ENCODE measurements around the gene ASCC2.
"Not testable (repeated sequence)": the region's sequence is repeated elsewhere in the genome, so short reads cannot be mapped to it uniquely, and the experiment has no call there.

ASCC2 gene

DNA sequence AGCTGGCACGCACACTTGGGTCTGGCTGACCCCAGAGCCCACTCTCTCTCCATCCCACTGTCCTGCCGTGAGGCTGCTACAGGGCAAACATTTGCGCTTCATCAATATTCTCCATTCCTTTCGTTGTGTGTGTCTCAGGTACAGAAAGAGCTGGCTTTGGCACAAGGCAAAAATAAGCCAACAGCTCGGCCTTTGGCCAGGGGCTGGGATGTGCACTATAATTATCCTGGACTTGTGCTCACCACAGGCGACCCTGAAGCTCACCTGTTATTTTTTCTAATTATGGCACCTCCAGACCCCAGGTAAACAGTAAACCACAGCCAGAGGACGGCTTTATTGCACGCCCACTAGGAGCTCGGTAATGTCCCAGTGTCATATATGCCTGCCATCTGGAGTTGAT is 82.2 kb downstream of the ASCC2 start:
- DNase-seq (ENCODE audit: low read depth), result no peak

GRCh38 chr22:29754658-29755395 is 83.2 kb downstream of the ASCC2 start:
- not testable (repeated sequence) for DNase-seq (ENCODE audit: low read depth)

GRCh38 chr22:29753808-29754657 is 84.0 kb downstream of the ASCC2 start:
- no peak for DNase-seq (ENCODE audit: low read depth)

GRCh38 chr22:29751669-29752068 is 86.4 kb downstream of the ASCC2 start:
- no peak for DNase-seq (ENCODE audit: low read depth)

GRCh38 chr22:29750559-29751538 is 87.2 kb downstream of the ASCC2 start:
- no peak for DNase-seq (ENCODE audit: low read depth)

- no peak for DNase-seq (ENCODE audit: low read depth)
These were observed 88.0 kb downstream of the ASCC2 start for GRCh38 chr22:29750029-29750428.

DNA sequence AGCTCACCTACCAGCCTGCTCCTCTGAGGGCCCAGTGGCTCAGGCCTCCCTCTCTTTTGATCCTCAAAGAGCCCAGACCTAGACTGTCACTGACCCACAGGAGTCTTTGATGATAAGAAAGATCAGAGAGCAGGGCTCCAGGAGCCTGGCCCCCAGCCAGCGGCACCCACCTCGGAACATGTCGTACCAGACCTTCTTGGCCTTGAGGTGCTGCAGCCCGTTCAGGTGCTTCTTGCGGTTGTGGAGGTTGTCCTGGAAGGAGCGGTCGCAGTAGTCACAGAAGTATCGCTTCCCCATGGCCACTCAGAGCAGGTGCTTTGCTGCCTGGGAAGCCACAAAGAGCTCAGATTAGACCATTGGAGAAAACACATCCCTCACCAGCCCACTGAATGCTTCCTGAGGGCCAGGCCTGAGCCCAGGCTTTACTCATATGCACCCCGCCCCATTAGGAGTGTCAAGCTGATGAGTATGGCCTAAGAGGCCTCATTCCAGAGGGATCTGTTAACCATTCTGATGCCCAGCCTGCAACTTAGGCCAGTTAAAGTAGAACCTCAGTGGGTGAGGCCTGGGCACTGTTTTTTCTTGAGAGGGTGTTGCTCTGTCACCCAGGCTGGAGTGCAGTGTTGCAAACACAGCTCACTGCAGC is 89.7 kb downstream of the ASCC2 start:
- no peak for DNase-seq (ENCODE audit: low read depth)

DNA sequence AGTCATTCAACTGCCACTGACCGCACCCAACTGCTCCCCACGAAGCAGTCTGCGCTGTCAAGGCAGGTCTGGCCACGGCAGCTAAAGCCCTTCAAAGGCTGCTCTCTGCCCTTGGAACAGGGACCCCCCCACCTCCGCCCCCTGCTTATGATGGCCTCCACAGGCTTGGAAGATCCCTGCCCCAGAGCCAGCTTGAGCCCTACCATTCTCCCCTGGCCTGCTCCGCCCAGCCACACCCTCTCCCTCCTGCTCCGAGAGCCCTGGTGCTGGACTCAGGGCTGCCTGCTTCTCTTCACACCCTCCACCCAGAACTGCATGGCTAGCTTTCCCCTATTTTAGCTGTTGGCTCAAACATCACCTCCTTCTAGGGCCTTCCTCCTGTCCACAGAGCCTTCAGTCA is 90.2 kb downstream of the ASCC2 start:
- DNase-seq (ENCODE audit: low read depth), result no peak

GRCh38 chr22:29744902-29745301 is 93.2 kb downstream of the ASCC2 start:
- peak; percentile 61 for DNase-seq (ENCODE audit: low read depth)

DNA sequence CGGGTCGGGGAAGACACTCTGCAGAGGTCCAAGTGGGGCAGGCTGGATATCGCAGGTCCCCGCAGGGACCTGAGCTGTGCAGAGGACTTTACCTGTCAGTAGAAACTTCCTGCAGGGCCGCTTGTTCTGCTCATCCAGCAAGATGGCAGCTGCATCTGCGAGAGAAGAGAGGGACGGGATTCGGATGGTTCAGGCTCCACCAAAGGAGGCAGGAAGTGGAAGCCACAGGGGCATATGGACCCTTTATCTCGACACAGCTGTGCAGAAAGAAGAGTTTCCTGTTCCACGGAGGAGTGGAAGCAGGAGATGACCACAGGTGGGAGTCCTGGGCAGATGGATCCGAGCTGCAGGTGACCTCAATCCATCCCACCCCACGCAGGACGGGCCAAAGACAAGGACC is 95.7 kb downstream of the ASCC2 start:
- no peak for DNase-seq (ENCODE audit: low read depth)

DNA sequence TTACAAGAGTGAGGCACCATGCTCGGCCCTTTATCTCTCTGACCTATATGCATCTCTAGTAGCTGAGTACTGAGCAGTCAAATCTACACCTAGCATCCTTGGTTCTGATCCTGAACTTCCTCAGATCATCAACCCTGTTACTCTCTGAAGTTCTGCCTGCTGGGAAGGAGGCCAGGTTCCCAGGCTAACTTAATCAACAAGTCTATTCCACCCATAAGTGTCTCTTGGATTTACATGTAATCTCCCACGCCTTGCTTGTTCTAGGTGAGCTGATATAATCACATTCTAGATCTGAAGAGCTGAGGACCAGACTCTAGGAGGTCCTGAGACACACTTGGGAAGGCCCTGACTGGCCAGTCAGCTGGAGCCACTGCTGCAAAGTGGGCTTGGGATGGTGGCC is 96.1 kb downstream of the ASCC2 start:
- no peak for DNase-seq (ENCODE audit: low read depth)

GRCh38 chr22:29740216-29740615 is 97.9 kb downstream of the ASCC2 start:
- DNase-seq (ENCODE audit: low read depth), result no peak

DNA sequence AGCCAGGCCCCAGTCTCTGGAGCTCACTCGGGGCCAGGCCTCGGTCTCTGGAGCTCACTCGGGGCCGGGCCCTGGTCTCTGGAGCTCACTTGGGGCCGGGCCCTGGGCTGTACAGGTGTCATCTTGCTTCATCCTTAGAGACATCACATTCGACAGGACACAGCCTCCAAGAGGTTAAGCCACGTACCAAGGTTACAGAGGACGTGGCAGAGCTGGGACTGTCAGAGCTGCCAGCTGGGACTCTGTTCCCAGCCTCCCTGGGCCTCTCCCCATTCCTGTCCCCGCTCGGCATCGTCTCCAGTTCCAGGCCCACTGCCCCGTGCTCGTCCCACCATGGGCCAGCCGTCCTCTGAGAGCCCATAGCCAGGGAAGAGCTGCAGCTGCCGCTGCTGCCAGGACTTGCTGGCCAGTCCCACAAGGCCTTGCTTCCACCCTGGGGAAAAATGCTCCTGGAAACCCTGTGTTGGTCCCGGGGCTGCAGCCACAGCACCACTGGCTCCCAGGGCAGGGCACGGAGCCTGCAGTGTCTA is 98.7 kb downstream of the ASCC2 start:
- DNase-seq (ENCODE audit: low read depth), result no peak

Measured in GM04504 (cell line).